ENCODE data around the gene PPP4R1. TPM values are rescaled to one million over a fixed set of nuclear protein-coding genes. Genes with fewer than 3 reads are reported as not detected.

The PPP4R1 gene
- total RNA-seq, 1 experiment from 2014 or later: 106 TPM

- no peak overlapping the region for H2BK15ac ChIP-seq (ENCODE audit: low read depth, low read length)
- no peak overlapping the region for H3K4me2 ChIP-seq (ENCODE audit: insufficient read depth, insufficient read length, low read length)
- H2BK20ac ChIP-seq (ENCODE audit: low read depth, low read length, poor library complexity, severe bottlenecking): no peak overlapping the region
- H4K5ac ChIP-seq (ENCODE audit: insufficient read length, low read depth, low read length): no peak overlapping the region
- no peaks in the 10 kb centered on the region; the same call in 1 of the 2 replicates for H3K4me1 ChIP-seq (ENCODE audit: insufficient read depth, low read length)
- no peak overlapping the region for H3K18ac ChIP-seq (ENCODE audit: insufficient read length, low read depth, low read length)
- no peak overlapping the region for H2AFZ ChIP-seq (ENCODE audit: low read length)
- no CpG with 5 or more reads among the region's 3 CpGs for WGBS (ENCODE audit: extremely low coverage, insufficient read length, low lambda C conversion rate)
- H3K9me3 ChIP-seq (ENCODE audit: control insufficient read depth, low read depth, low read length): no peaks in the 10 kb centered on the region
- no peak overlapping the region for H2BK5ac ChIP-seq (ENCODE audit: insufficient read length, low read length)
- Mint-ChIP-seq H3K4me1 (peaks cover 31 to 49% of the 10 kb centered on the region in 2 experiments), H3K4me3 (0 out of 5 replicates have a peak overlapping the region, but pooled peaks of 1 of the 2 experiments have one; percentile 24), H3K27me3 (ENCODE audit: low read depth) (no peaks in the 10 kb centered on the region), H3K36me3 (ENCODE audit: insufficient read depth in 1 of 3, low read depth in 3 of 3) (no peaks in the 10 kb centered on the region), H3K9me3 (no peaks in the 10 kb centered on the region), H3K27ac (peak overlapping the region; percentile 91 to 98 (median 92); a peak in 5 of 7 replicates)
- peak; percentile 76 for DNase-seq
- H3T11ph ChIP-seq (ENCODE audit: low read length): peak overlapping the region; percentile 93
- no peak overlapping the region for H2BK120ac ChIP-seq (ENCODE audit: low read depth, low read length, poor library complexity, severe bottlenecking)
- H2AK5ac ChIP-seq (ENCODE audit: insufficient read length, low read length): no peak overlapping the region
- H3K79me1 ChIP-seq (ENCODE audit: insufficient read depth, low read depth, low read length, poor library complexity, severe bottlenecking): no peaks in the 10 kb centered on the region
- TF ChIP-seq CTCF (conservative IDR thresholded peaks at IDR 0.05): no peak
- no peak overlapping the region for H3K9ac ChIP-seq (ENCODE audit: extremely low read depth, insufficient read length, low read length)
- H3K14ac ChIP-seq (ENCODE audit: insufficient read depth, low read length): no peak overlapping the region
- no peak overlapping the region for H3K56ac ChIP-seq (ENCODE audit: insufficient read length, low read depth, low read length)
- no peaks in the 10 kb centered on the region for H3K79me2 ChIP-seq (ENCODE audit: insufficient read depth, low read length)
- no peak overlapping the region for H4K8ac ChIP-seq (replicated peaks; ENCODE audit: insufficient read length, low read depth, low read length)
- no peak overlapping the region for H3K23ac ChIP-seq (ENCODE audit: insufficient read length, low read depth, low read length)
- no peaks in the 10 kb centered on the region for H3K27me3 ChIP-seq (ENCODE audit: insufficient read depth, low read length)
- H4K91ac ChIP-seq (ENCODE audit: insufficient read length, low read depth, low read length): no peak overlapping the region
- H3K4ac ChIP-seq (ENCODE audit: low read depth, low read length): no peak overlapping the region; the same call in 1 of the 2 replicates
- H3K27ac ChIP-seq (ENCODE audit: insufficient read length, low read depth, low read length): peak overlapping the region; percentile 72
- no peaks in the 10 kb centered on the region for H4K20me1 ChIP-seq (ENCODE audit: control insufficient read depth, insufficient read depth, insufficient read length)
- no peaks in the 10 kb centered on the region for H3K23me2 ChIP-seq (ENCODE audit: insufficient read length, low read depth, low read length, poor library complexity, severe bottlenecking)
- no peak overlapping the region for H2BK12ac ChIP-seq (ENCODE audit: insufficient read length, low read depth, low read length)
These were observed 29.2 kb upstream of the PPP4R1 start for GRCh38 chr18:9643549-9643948.

Measured in H9 (cell line).